K562 (cell line): Measurements from ENCODE around the gene CARMIL3. TPM values are rescaled to one million over a fixed set of nuclear protein-coding genes. Genes with fewer than 3 reads are reported as not detected.
A peak's percentile ranks its signal among the peaks of the same experiment; 100 is the strongest.

Source experiments
- AFF4 ChIP-seq: sonication (generic); formaldehyde crosslinking; IDR thresholded peaks from 2 replicates; pipeline ENCODE4 v1.8.0; 2023; ENCODE audit warnings: mild to moderate bottlenecking, missing genetic modification reagents
- ATF7 ChIP-seq: fragments of 450-650 bp; IDR thresholded peaks from 2 replicates; pipeline ENCODE4 v1.7.1; 2014; ENCODE audit warnings: mild to moderate bottlenecking, moderate library complexity
- CC2D1A ChIP-seq: fragments of 450-650 bp; IDR thresholded peaks from 2 replicates; pipeline ENCODE4 v1.6.1; 2017; ENCODE audit warnings: mild to moderate bottlenecking
- FOS ChIP-seq: IDR thresholded peaks from 3 replicates; pipeline ENCODE4 v1.6.1; 2011; ENCODE audit not compliant: insufficient read length; ENCODE audit errors: extremely low read depth
- HDAC6 ChIP-seq: IDR thresholded peaks from 2 replicates; pipeline ENCODE4 v1.6.1; 2012; ENCODE audit warnings: low read depth, mild to moderate bottlenecking, control low read depth, inconsistent platforms, low read length, moderate library complexity
- HNRNPLL ChIP-seq: fragments of 200-400 bp; formaldehyde crosslinking; IDR thresholded peaks from 2 replicates; pipeline ENCODE4 v1.6.1; 2017; ENCODE audit warnings: low read length, low read depth, mild to moderate bottlenecking; ENCODE audit not compliant: poor library complexity, severe bottlenecking
- MTA2 ChIP-seq: fragments of 450-650 bp; IDR thresholded peaks from 2 replicates; pipeline ENCODE4 v1.6.1; 2016; ENCODE audit warnings: low read depth
- NFIC ChIP-seq: fragments of 450-650 bp; IDR thresholded peaks from 2 replicates; pipeline ENCODE4 v1.6.1; 2017; ENCODE audit warnings: mild to moderate bottlenecking, inconsistent platforms
- PATZ1 ChIP-seq: fragments of 250-450 bp; sonication (Bioruptor Pico); IDR thresholded peaks from 2 replicates; pipeline ENCODE4 v1.5.0; 2020; ENCODE audit warnings: mild to moderate bottlenecking, borderline replicate concordance
- POLR2H ChIP-seq: IDR thresholded peaks from 2 replicates; pipeline ENCODE4 v1.6.1; 2016; ENCODE audit warnings: missing genetic modification characterization, low read depth, mild to moderate bottlenecking, control low read depth, missing compliant biosample characterization, moderate library complexity
- PRMT5 ChIP-seq: sonication (generic); formaldehyde crosslinking; IDR thresholded peaks from 2 replicates; pipeline ENCODE4 v1.5.0; 2020; ENCODE audit warnings: missing genetic modification reagents
- RAD21 ChIP-seq, 2 experiments: fragments of 250-450 bp in 1 of 2; fragments of 450-650 bp in 1 of 2; sonication (Bioruptor Pico) in 1 of 2; formaldehyde crosslinking in 1 of 2; IDR thresholded peaks in 1 of 2; conservative IDR thresholded peaks in 1 of 2; 2 replicates each; pipeline versions ENCODE4 v1.4.0 to v1.8.0; 2020 to 2022; ENCODE audit warnings: mild to moderate bottlenecking in 2 of 2, moderate library complexity in 1 of 2
- RFX5 ChIP-seq: IDR thresholded peaks from 2 replicates; pipeline ENCODE4 v1.6.1; 2011; ENCODE audit warnings: low read depth, mild to moderate bottlenecking, improper control_type of control experiment, low read length
- SIN3B ChIP-seq: fragments of 450-650 bp; IDR thresholded peaks from 2 replicates; pipeline ENCODE4 v1.6.1; 2017; ENCODE audit warnings: low read depth, mild to moderate bottlenecking, moderate library complexity
- SMARCE1 ChIP-seq: fragments of 450-650 bp; IDR thresholded peaks from 2 replicates; pipeline ENCODE4 v1.7.1; 2016; ENCODE audit warnings: mild to moderate bottlenecking
- TCF7L2 ChIP-seq: fragments of 150-350 bp; IDR thresholded peaks from 2 replicates; pipeline ENCODE4 v1.6.1; 2016; ENCODE audit warnings: low read depth, mild to moderate bottlenecking, low read length, moderate library complexity
- XRCC5 ChIP-seq: fragments of 200-400 bp; formaldehyde crosslinking; IDR thresholded peaks from 2 replicates; pipeline ENCODE4 v1.6.1; 2017; ENCODE audit warnings: low read depth, mild to moderate bottlenecking, low read length
- ZBTB17 ChIP-seq: fragments of 450-650 bp; formaldehyde crosslinking; IDR thresholded peaks from 2 replicates; pipeline ENCODE4 v1.4.0; 2020; ENCODE audit warnings: mild to moderate bottlenecking
- ZNF184 ChIP-seq: sonication (generic); formaldehyde crosslinking; IDR thresholded peaks from 2 replicates; pipeline ENCODE4 v1.5.0; 2020; ENCODE audit warnings: missing genetic modification reagents
- polyA plus RNA-seq, 8 experiments: library from polyadenylated mRNA; depleted of rRNA in 4 of 8; stranded (reverse) in 5 of 8; unstranded in 3 of 8; fragments of >200 nt; fragmentation: Nextera tagmentation in 2 of 8; fragmentation: Illumina TruSeq in 1 of 8; extraction: Ambion mirVana in 2 of 8; extraction: Trizol in 1 of 8; gene quantifications; 2 replicates each; pipeline versions ENCODE4 v1.2.1 to v1.2.3, GENCODE V29; 2011 to 2014; ENCODE audit warnings: inconsistent platforms in 1 of 8, missing spikeins in 1 of 8
- total RNA-seq, 7 experiments: library from RNA; depleted of rRNA in 6 of 7; stranded (reverse); fragments of >200 nt in 6 of 7; fragmentation: Illumina TruSeq in 2 of 7; extraction: Trizol in 2 of 7; gene quantifications; 2 replicates each; pipeline versions ENCODE4 v1.2.1 to v1.2.3, GENCODE V29; 2011 to 2021; ENCODE audit warnings: low replicate concordance in 1 of 7
- TF ChIP-seq, protein P1 (sequence below): fragments of 450-650 bp; formaldehyde crosslinking; IDR thresholded peaks from 2 replicates; pipeline ENCODE4 v1.4.0; 2020; ENCODE audit warnings: mild to moderate bottlenecking, mixed read lengths

The CARMIL3 gene
- total and polyA plus RNA-seq, 9 of the 15 experiments (the other 6 are each of a cell fraction or from before 2014, with no cell fraction given) = 0.01 to 0.11 (median 0.05) TPM; not detected in 5

- no peak for TF ChIP-seq SMARCE1
- TF ChIP-seq TCF7L2 = no peak
- no peak for TF ChIP-seq PATZ1 (CRISPR knock-in tag)
- 0 out of 2 replicates have a peak, but pooled peaks have one; percentile 25 for TF ChIP-seq AFF4 (CRISPR knock-in tag)
- peak; percentile 22; the same call in 1 of the 2 replicates for TF ChIP-seq RFX5
- TF ChIP-seq ZBTB17 = peak; percentile 15; the same call in 1 of the 2 replicates
- peak; percentile 50; the same call in 1 of the 2 replicates for TF ChIP-seq POLR2H (tag)
- TF ChIP-seq ATF7 = peak; percentile 79
- no peak for TF ChIP-seq ZNF184 (CRISPR knock-in tag)
- TF ChIP-seq NFIC = 0 out of 2 replicates have a peak, but pooled peaks have one; percentile 2
- TF ChIP-seq PRMT5 (CRISPR knock-in tag) = no peak
- no peak for TF ChIP-seq RAD21 (CRISPR knock-in tag; conservative IDR thresholded peaks at IDR 0.05 in 1 of 2, IDR thresholded peaks at IDR 0.05 in 1 of 2)
- no peak for TF ChIP-seq CC2D1A
- 0 out of 2 replicates have a peak, but pooled peaks have one; percentile 25 for TF ChIP-seq XRCC5
- no peak for TF ChIP-seq HDAC6
- TF ChIP-seq HNRNPLL = peak; percentile 97
- TF ChIP-seq SIN3B = 0 out of 2 replicates have a peak, but pooled peaks have one; percentile 18
- no peak for TF ChIP-seq MTA2
- TF ChIP-seq, protein P1, sequence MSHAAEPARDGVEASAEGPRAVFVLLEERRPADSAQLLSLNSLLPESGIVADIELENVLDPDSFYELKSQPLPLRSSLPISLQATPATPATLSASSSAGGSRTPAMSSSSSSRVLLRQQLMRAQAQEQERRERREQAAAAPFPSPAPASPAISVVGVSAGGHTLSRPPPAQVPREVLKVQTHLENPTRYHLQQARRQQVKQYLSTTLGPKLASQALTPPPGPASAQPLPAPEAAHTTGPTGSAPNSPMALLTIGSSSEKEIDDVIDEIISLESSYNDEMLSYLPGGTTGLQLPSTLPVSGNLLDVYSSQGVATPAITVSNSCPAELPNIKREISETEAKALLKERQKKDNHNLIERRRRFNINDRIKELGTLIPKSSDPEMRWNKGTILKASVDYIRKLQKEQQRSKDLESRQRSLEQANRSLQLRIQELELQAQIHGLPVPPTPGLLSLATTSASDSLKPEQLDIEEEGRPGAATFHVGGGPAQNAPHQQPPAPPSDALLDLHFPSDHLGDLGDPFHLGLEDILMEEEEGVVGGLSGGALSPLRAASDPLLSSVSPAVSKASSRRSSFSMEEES (CRISPR knock-in tag) = peak; percentile 34; the same call in 1 of the 2 replicates
- TF ChIP-seq FOS = peak; percentile 96
Measured at GRCh38 chr14:24114532-24115421, 63.0 kb downstream of the CARMIL3 start, which contains the start of the genes DCAF11 and NRL (continued).
